ENCODE data around the gene UST. TPM values are rescaled to one million over a fixed set of nuclear protein-coding genes. Genes with fewer than 3 reads are reported as not detected.

Gene UST
- total and polyA plus RNA-seq, 4 donors = 0.24 to 2.7 (median 0.87) TPM

GRCh38 chr6:148842296-148843019, 95.6 kb downstream of the UST start:
- no peak overlapping the region for H3K27ac ChIP-seq (ENCODE audit: low read depth in 1 of 2, low read length in 2 of 2)
- no peak for DNase-seq (ENCODE audit: low spot score)
- H3K27me3 ChIP-seq (ENCODE audit: control insufficient read depth in 4 of 4, insufficient read depth in 4 of 4, low read length in 3 of 4) = no peaks in the 10 kb centered on the region
- WGBS = 93% methylated on average over 12 of the region's 12 CpGs
- no peak overlapping the region for H3K4me3 ChIP-seq (ENCODE audit: low read depth in 1 of 3, low read length in 3 of 3)
- no peak overlapping the region for H3K9ac ChIP-seq (ENCODE audit: low read depth in 1 of 2, low read length in 2 of 2)
- no peaks in the 10 kb centered on the region for H3K36me3 ChIP-seq (ENCODE audit: control insufficient read depth in 4 of 4, insufficient read depth in 3 of 4, low read depth in 1 of 4, low read length in 3 of 4)
- no peaks in the 10 kb centered on the region for H3K9me3 ChIP-seq (ENCODE audit: control insufficient read depth in 4 of 4, low read length in 3 of 4)
- no peaks in the 10 kb centered on the region for H3K4me1 ChIP-seq (ENCODE audit: control insufficient read depth in 4 of 4, insufficient read depth in 4 of 4, low read length in 3 of 4)
- TF ChIP-seq, protein P1, sequence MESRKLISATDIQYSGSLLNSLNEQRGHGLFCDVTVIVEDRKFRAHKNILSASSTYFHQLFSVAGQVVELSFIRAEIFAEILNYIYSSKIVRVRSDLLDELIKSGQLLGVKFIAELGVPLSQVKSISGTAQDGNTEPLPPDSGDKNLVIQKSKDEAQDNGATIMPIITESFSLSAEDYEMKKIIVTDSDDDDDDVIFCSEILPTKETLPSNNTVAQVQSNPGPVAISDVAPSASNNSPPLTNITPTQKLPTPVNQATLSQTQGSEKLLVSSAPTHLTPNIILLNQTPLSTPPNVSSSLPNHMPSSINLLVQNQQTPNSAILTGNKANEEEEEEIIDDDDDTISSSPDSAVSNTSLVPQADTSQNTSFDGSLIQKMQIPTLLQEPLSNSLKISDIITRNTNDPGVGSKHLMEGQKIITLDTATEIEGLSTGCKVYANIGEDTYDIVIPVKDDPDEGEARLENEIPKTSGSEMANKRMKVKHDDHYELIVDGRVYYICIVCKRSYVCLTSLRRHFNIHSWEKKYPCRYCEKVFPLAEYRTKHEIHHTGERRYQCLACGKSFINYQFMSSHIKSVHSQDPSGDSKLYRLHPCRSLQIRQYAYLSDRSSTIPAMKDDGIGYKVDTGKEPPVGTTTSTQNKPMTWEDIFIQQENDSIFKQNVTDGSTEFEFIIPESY (IDR thresholded peaks at IDR 0.05) = no peak
- TF ChIP-seq HNF4G (IDR thresholded peaks at IDR 0.05) (no peak), FOXA2 (IDR thresholded peaks at IDR 0.05) (no peak), HNF4A (conservative IDR thresholded peaks at IDR 0.05) (no peak), RXRA (IDR thresholded peaks at IDR 0.05) (no peak)
- TF ChIP-seq, protein P2, sequence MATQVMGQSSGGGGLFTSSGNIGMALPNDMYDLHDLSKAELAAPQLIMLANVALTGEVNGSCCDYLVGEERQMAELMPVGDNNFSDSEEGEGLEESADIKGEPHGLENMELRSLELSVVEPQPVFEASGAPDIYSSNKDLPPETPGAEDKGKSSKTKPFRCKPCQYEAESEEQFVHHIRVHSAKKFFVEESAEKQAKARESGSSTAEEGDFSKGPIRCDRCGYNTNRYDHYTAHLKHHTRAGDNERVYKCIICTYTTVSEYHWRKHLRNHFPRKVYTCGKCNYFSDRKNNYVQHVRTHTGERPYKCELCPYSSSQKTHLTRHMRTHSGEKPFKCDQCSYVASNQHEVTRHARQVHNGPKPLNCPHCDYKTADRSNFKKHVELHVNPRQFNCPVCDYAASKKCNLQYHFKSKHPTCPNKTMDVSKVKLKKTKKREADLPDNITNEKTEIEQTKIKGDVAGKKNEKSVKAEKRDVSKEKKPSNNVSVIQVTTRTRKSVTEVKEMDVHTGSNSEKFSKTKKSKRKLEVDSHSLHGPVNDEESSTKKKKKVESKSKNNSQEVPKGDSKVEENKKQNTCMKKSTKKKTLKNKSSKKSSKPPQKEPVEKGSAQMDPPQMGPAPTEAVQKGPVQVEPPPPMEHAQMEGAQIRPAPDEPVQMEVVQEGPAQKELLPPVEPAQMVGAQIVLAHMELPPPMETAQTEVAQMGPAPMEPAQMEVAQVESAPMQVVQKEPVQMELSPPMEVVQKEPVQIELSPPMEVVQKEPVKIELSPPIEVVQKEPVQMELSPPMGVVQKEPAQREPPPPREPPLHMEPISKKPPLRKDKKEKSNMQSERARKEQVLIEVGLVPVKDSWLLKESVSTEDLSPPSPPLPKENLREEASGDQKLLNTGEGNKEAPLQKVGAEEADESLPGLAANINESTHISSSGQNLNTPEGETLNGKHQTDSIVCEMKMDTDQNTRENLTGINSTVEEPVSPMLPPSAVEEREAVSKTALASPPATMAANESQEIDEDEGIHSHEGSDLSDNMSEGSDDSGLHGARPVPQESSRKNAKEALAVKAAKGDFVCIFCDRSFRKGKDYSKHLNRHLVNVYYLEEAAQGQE (IDR thresholded peaks at IDR 0.05) = no peak
- TF ChIP-seq, protein P3, sequence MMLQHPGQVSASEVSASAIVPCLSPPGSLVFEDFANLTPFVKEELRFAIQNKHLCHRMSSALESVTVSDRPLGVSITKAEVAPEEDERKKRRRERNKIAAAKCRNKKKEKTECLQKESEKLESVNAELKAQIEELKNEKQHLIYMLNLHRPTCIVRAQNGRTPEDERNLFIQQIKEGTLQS (IDR thresholded peaks at IDR 0.05) = no peak

DNA sequence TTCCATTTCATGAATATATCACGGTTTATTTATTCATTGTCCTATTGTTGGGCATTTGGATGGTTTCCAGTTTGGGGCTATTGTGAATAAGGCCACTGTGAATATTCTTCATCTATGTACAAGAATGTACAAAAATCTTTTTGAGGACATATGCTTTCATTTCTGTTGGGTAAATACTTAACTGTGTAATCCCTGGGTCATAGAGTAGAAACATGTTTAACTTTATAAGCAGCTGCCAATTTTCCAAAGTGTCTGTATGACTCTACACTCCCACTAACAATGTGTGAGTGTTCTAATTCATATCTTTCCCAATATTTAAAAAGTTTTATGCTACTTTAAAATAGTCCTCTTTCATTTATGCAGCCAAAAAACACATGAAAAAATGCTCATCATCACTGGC, 98.6 kb downstream of the UST start:
- no peak for DNase-seq (ENCODE audit: low spot score)
- Histone ChIP-seq H3K36me3 (ENCODE audit: control insufficient read depth in 4 of 4, insufficient read depth in 3 of 4, low read depth in 1 of 4, low read length in 3 of 4) (no peaks in the 10 kb centered on the region), H3K27me3 (ENCODE audit: control insufficient read depth in 4 of 4, insufficient read depth in 4 of 4, low read length in 3 of 4) (no peaks in the 10 kb centered on the region), H3K4me3 (ENCODE audit: low read depth in 1 of 3, low read length in 3 of 3) (no peak overlapping the region), H3K4me1 (ENCODE audit: control insufficient read depth in 4 of 4, insufficient read depth in 4 of 4, low read length in 3 of 4) (no peaks in the 10 kb centered on the region), H3K9me3 (ENCODE audit: control insufficient read depth in 4 of 4, low read length in 3 of 4) (no peaks in the 10 kb centered on the region), H3K9ac (ENCODE audit: low read depth in 1 of 2, low read length in 2 of 2) (no peak overlapping the region), H3K27ac (ENCODE audit: low read depth in 1 of 2, low read length in 2 of 2) (no peak overlapping the region)
- WGBS = 91% methylated on average over 1 of the region's 1 CpG
- no peak for TF ChIP-seq SP1 (IDR thresholded peaks at IDR 0.05)
- no peak for TF ChIP-seq HNF4G (IDR thresholded peaks at IDR 0.05)
- TF ChIP-seq TAF1 (conservative IDR thresholded peaks at IDR 0.05) = no peak
- no peak for TF ChIP-seq YY1 (IDR thresholded peaks at IDR 0.05)
- TF ChIP-seq, protein P3 (IDR thresholded peaks at IDR 0.05) = no peak
- TF ChIP-seq, protein P1 (IDR thresholded peaks at IDR 0.05) = no peak
- TF ChIP-seq EGR1 (IDR thresholded peaks at IDR 0.05; ENCODE audit: low read depth in 2 of 2) = no peak
- no peak for TF ChIP-seq JUND (IDR thresholded peaks at IDR 0.05)
- TF ChIP-seq GABPA (IDR thresholded peaks at IDR 0.05 in 1 of 2, conservative IDR thresholded peaks at IDR 0.05 in 1 of 2) = no peak
- no peak for TF ChIP-seq HNF4A (conservative IDR thresholded peaks at IDR 0.05)
- no peak for TF ChIP-seq FOXA1 (IDR thresholded peaks at IDR 0.05)
- TF ChIP-seq RAD21 (IDR thresholded peaks at IDR 0.05) = no peak
- TF ChIP-seq RXRA (IDR thresholded peaks at IDR 0.05) = no peak
